ENCODE results near the gene STK35.

Gene STK35

GRCh38 chr20:2066461-2067122 is 35.0 kb upstream of the STK35 start:
- no peak for TF ChIP-seq CTCF (IDR thresholded peaks at IDR 0.05; ENCODE audit: extremely low read depth, missing control alignments)
- no peak for DNase-seq (ENCODE audit: low spot score)

- DNase-seq (ENCODE audit: low spot score): no peak
- TF ChIP-seq CTCF (IDR thresholded peaks at IDR 0.05; ENCODE audit: extremely low read depth, missing control alignments): no peak
Measured at GRCh38 chr20:2080532-2081224, 20.9 kb upstream of the STK35 start.

- DNase-seq (ENCODE audit: low spot score): no peak
- TF ChIP-seq CTCF (IDR thresholded peaks at IDR 0.05; ENCODE audit: extremely low read depth, missing control alignments): no peak
Measured at GRCh38 chr20:2084703-2085102, 16.9 kb upstream of the STK35 start.

- TF ChIP-seq CTCF (IDR thresholded peaks at IDR 0.05; ENCODE audit: extremely low read depth, missing control alignments): no peak
- DNase-seq (ENCODE audit: low spot score): no peak
Measured at GRCh38 chr20:2086177-2086979, 15.2 kb upstream of the STK35 start.

- no peak for TF ChIP-seq CTCF (IDR thresholded peaks at IDR 0.05; ENCODE audit: extremely low read depth, missing control alignments)
- DNase-seq (ENCODE audit: low spot score): no peak
Measured at GRCh38 chr20:2086980-2087377, 14.6 kb upstream of the STK35 start.

- no peak for DNase-seq (ENCODE audit: low spot score)
- TF ChIP-seq CTCF (IDR thresholded peaks at IDR 0.05; ENCODE audit: extremely low read depth, missing control alignments): no peak
Measured at GRCh38 chr20:2088891-2089290, 12.7 kb upstream of the STK35 start.

- no peak for DNase-seq (ENCODE audit: low spot score)
- TF ChIP-seq CTCF (IDR thresholded peaks at IDR 0.05; ENCODE audit: extremely low read depth, missing control alignments): no peak
Measured at GRCh38 chr20:2089447-2089846, 12.2 kb upstream of the STK35 start.
